HCT116 (cell line): ENCODE measurements around the gene ICAM1.

Experiments
- CBX3 ChIP-seq: IDR thresholded peaks from 2 replicates; pipeline ENCODE4 v1.6.1; 2012; ENCODE audit warnings: low read depth
- CEBPB ChIP-seq: IDR thresholded peaks from 2 replicates; pipeline ENCODE4 v1.6.1; 2012; ENCODE audit warnings: low read depth
- CTCF ChIP-seq, 3 experiments: fragments of 200-600 bp in 1 of 3; sonication (generic) in 1 of 3; IDR thresholded peaks in 2 of 3; conservative IDR thresholded peaks in 1 of 3; 2 replicates each; pipeline ENCODE4 v1.5.1; 2012 to 2017; ENCODE audit warnings: low read depth in 2 of 3, low read length in 2 of 3, antibody characterized with exemption in 1 of 3, borderline replicate concordance in 1 of 3, control low read depth in 1 of 3, mild to moderate bottlenecking in 1 of 3, mixed read lengths in 1 of 3, mixed run types in 1 of 3, moderate library complexity in 1 of 3; ENCODE audit not compliant: insufficient read depth in 1 of 3
- EZH2 ChIP-seq: fragments of 200-600 bp; sonication (generic); IDR thresholded peaks from 2 replicates; pipeline ENCODE4 v1.6.1; 2017; ENCODE audit warnings: antibody characterized with exemption, mixed run types
- EZH2phosphoT487 ChIP-seq: fragments of 200-600 bp; IDR thresholded peaks from 2 replicates; pipeline ENCODE4 v1.6.1; 2018; ENCODE audit warnings: antibody characterized with exemption, borderline replicate concordance
- POLR2A ChIP-seq: IDR thresholded peaks from 2 replicates; pipeline ENCODE4 v1.7.0; 2011; ENCODE audit warnings: borderline replicate concordance; ENCODE audit not compliant: insufficient read depth, insufficient read length; ENCODE audit errors: extremely low read depth
- POLR2AphosphoS5 ChIP-seq: IDR thresholded peaks from 2 replicates; pipeline ENCODE4 v1.6.1; 2011; ENCODE audit warnings: mild to moderate bottlenecking, low read depth, low read length, moderate library complexity
- RAD21 ChIP-seq: IDR thresholded peaks from 2 replicates; pipeline ENCODE4 v1.6.1; 2012; ENCODE audit warnings: low read depth, mild to moderate bottlenecking
- REST ChIP-seq: IDR thresholded peaks from 2 replicates; pipeline ENCODE4 v1.6.1; 2012; ENCODE audit warnings: low read depth
- SIN3A ChIP-seq: IDR thresholded peaks from 2 replicates; pipeline ENCODE4 v1.6.1; 2012; ENCODE audit warnings: low read depth
- SP1 ChIP-seq: IDR thresholded peaks from 2 replicates; pipeline ENCODE4 v1.6.1; 2012; ENCODE audit warnings: low read depth
- YY1 ChIP-seq: IDR thresholded peaks from 2 replicates; pipeline ENCODE4 v1.6.1; 2011; ENCODE audit warnings: low read length, low read depth, moderate library complexity, mild to moderate bottlenecking; ENCODE audit not compliant: insufficient replicate concordance; ENCODE audit errors: extremely low read depth
- ZBTB33 ChIP-seq: IDR thresholded peaks from 2 replicates; pipeline ENCODE4 v1.6.1; 2011; ENCODE audit warnings: mild to moderate bottlenecking, low read length, moderate library complexity; ENCODE audit not compliant: insufficient replicate concordance; ENCODE audit errors: extremely low read depth
- ZNF274 ChIP-seq: fragments of 200-500 bp; sonication (Bioruptor generic); IDR thresholded peaks from 2 replicates; pipeline ENCODE4 v1.6.1; 2014; ENCODE audit warnings: mild to moderate bottlenecking, low read depth, low read length, inconsistent platforms

- TF ChIP-seq CTCF (IDR thresholded peaks at IDR 0.05 in 2 of 3, conservative IDR thresholded peaks at IDR 0.05 in 1 of 3; ENCODE audit: borderline replicate concordance in 1 of 3, insufficient read depth in 1 of 3, low read depth in 2 of 3, low read length in 2 of 3) (no peak), CBX3 (no peak), REST (no peak), EZH2 (no peak), POLR2A (no peak), RAD21 (no peak), POLR2AphosphoS5 (no peak), ZBTB33 (no peak), SP1 (no peak), ZNF274 (no peak), SIN3A (no peak), EZH2phosphoT487 (no peak), YY1 (no peak), CEBPB (no peak)
These were observed 57.9 kb downstream of the ICAM1 start for GRCh38 chr19:10328558-10329429.
